Glomerular endothelial cell (primary cell): Measurements from ENCODE around the gene BTBD7. TPM values are rescaled to one million over a fixed set of nuclear protein-coding genes. Genes with fewer than 3 reads are reported as not detected.
A peak's percentile ranks its signal among the peaks of the same experiment; 100 is the strongest.
"Not testable (repeated sequence)": the region's sequence is repeated elsewhere in the genome, so short reads cannot be mapped to it uniquely, and the experiment has no call there.

Experiments
- DNase-seq: peaks from one replicate; pipeline ENCODE4 v3.0.0-alpha.2; 2011; ENCODE audit warnings: low read depth, low spot score; ENCODE audit errors: extremely low read depth
- total RNA-seq: library from RNA; depleted of rRNA; stranded (reverse); fragments of >200 nt; gene quantifications from 2 replicates; pipeline ENCODE4 v1.2.3, GENCODE V29; 2015

BTBD7 gene
- 22.9 and 30.4 TPM in 2 replicates for total RNA-seq

- DNase-seq, result no peak
Observed at GRCh38 chr14:93332853-93333630, at the start of gene BTBD7. Gene BTBD7 (minus strand): TSS chr14:93333036. CDS start chr14:93296051, 36,985 bp downstream.

GRCh38 chr14:93381644-93382043 is 48.8 kb upstream of the BTBD7 start:
- DNase-seq, result no peak

GRCh38 chr14:93379831-93380230 is 47.0 kb upstream of the BTBD7 start:
- no peak for DNase-seq

GRCh38 chr14:93375673-93376156 is 42.9 kb upstream of the BTBD7 start:
- DNase-seq, result no peak

GRCh38 chr14:93369713-93370266 is 37.0 kb upstream of the BTBD7 start:
- DNase-seq, result no peak

GRCh38 chr14:93368996-93369712 is 36.3 kb upstream of the BTBD7 start:
- no peak for DNase-seq

- DNase-seq, result not testable (repeated sequence)
Observed at GRCh38 chr14:93354873-93355272, 22.0 kb upstream of the BTBD7 start.

- no peak for DNase-seq
Observed at GRCh38 chr14:93348292-93348691, 15.5 kb upstream of the BTBD7 start.

- no peak for DNase-seq
Observed at GRCh38 chr14:93347850-93348249, 15.0 kb upstream of the BTBD7 start.

GRCh38 chr14:93346926-93347721 is 14.3 kb upstream of the BTBD7 start, which contains the start of gene COX8C:
Gene COX8C (plus strand): TSS chr14:93347182. CDS start chr14:93347269, 87 bp downstream.
- no peak for DNase-seq

GRCh38 chr14:93343797-93344196 is 11.0 kb upstream of the BTBD7 start:
- no peak for DNase-seq

GRCh38 chr14:93343266-93343665 is 10.4 kb upstream of the BTBD7 start:
- DNase-seq, result no peak

- DNase-seq, result no peak
Observed at GRCh38 chr14:93337884-93338283, 5.0 kb upstream of the BTBD7 start.

- DNase-seq, result no peak
Observed at GRCh38 chr14:93337143-93337753, 4.4 kb upstream of the BTBD7 start.

- no peak for DNase-seq
Observed at GRCh38 chr14:93333631-93334103, 831 bp upstream of the BTBD7 start.

- DNase-seq, result no peak
Observed at GRCh38 chr14:93332397-93332852, 411 bp downstream of the BTBD7 start.

- no peak for DNase-seq
Observed at GRCh38 chr14:93331728-93332396, 974 bp downstream of the BTBD7 start.

- peak; percentile 83 for DNase-seq
Observed at GRCh38 chr14:93331002-93331727, 1.7 kb downstream of the BTBD7 start.

- no peak for DNase-seq
Observed at GRCh38 chr14:93330609-93331000, 2.2 kb downstream of the BTBD7 start.
